HUES6 (cell line): Measurements from ENCODE around the gene CABS1.

ENCODE experiments used
- H3K27ac ChIP-seq: 2 replicates; pipeline ENCODE4 v1.7.0; 2013; ENCODE audit warnings: low read depth, mild to moderate bottlenecking, low read length, inconsistent platforms
- H3K27me3 ChIP-seq: 2 replicates; pipeline ENCODE4 v1.6.1; 2013; ENCODE audit warnings: low read length; ENCODE audit not compliant: control insufficient read depth, insufficient read depth
- H3K36me3 ChIP-seq: 2 replicates; pipeline ENCODE4 v1.6.1; 2013; ENCODE audit warnings: low read length; ENCODE audit not compliant: control insufficient read depth, insufficient read depth
- H3K4me1 ChIP-seq: 2 replicates; pipeline ENCODE4 v1.6.1; 2013; ENCODE audit warnings: low read length; ENCODE audit not compliant: control insufficient read depth, insufficient read depth
- H3K4me3 ChIP-seq: 2 replicates; pipeline ENCODE4 v1.5.1; 2013; ENCODE audit warnings: low read depth, low read length
- H3K9ac ChIP-seq: one replicate; pipeline ENCODE4 v1.6.1; 2013; ENCODE audit warnings: mild to moderate bottlenecking, low read length
- H3K9me3 ChIP-seq: 2 replicates; pipeline ENCODE4 v1.6.1; 2013; ENCODE audit warnings: low read depth, low read length; ENCODE audit not compliant: control insufficient read depth, insufficient read depth

The CABS1 gene

GRCh38 chr4:70380578-70380977 lies 45.8 kb downstream of the CABS1 start:
- Histone ChIP-seq H3K9ac (no peak overlapping the region), H3K9me3 (no peaks in the 10 kb centered on the region), H3K36me3 (no peaks in the 10 kb centered on the region), H3K27me3 (no peaks in the 10 kb centered on the region), H3K27ac (no peak overlapping the region), H3K4me1 (no peaks in the 10 kb centered on the region), H3K4me3 (no peak overlapping the region)

GRCh38 chr4:70382691-70383181 lies 48.0 kb downstream of the CABS1 start, which contains the start of gene SMR3B:
TSS of gene SMR3B (plus strand) at chr4:70383131. CDS start at chr4:70384511, 1,380 bp downstream.
- no peak within 1 kb of the TSS for H3K4me3 ChIP-seq
- H3K9ac ChIP-seq = no peak within 1 kb of the TSS
- H3K27ac ChIP-seq = no peak within 1 kb of the TSS
- no peaks in the 10 kb centered on the region for H3K4me1 ChIP-seq
- no peaks in the 10 kb centered on the region for H3K36me3 ChIP-seq
- H3K9me3 ChIP-seq = no peaks in the 10 kb centered on the region
- H3K27me3 ChIP-seq = no peaks in the 10 kb centered on the region
